AG09309 (cell line): Measurements from ENCODE around the gene HNRNPUL1.

Experiments used
- DNase-seq: peaks from one replicate; pipeline ENCODE4 v3.0.0-alpha.2; 2010; ENCODE audit warnings: low read depth
- H3K4me3 ChIP-seq: 2 replicates; pipeline ENCODE4 v1.5.1; 2011; ENCODE audit warnings: mild to moderate bottlenecking, low read depth, low read length, moderate library complexity; ENCODE audit not compliant: control insufficient read depth
- TF ChIP-seq, protein P1 (sequence below): IDR thresholded peaks from 2 replicates; pipeline ENCODE4 v1.5.1; 2011; ENCODE audit warnings: mild to moderate bottlenecking, low read depth, low read length, inconsistent platforms; ENCODE audit not compliant: insufficient read depth, control insufficient read depth; ENCODE audit errors: missing control alignments

The HNRNPUL1 gene

GRCh38 chr19:41330481-41330880, 66.3 kb downstream of the HNRNPUL1 start:
- H3K4me3 ChIP-seq = no peak overlapping the region
- TF ChIP-seq, protein P1, sequence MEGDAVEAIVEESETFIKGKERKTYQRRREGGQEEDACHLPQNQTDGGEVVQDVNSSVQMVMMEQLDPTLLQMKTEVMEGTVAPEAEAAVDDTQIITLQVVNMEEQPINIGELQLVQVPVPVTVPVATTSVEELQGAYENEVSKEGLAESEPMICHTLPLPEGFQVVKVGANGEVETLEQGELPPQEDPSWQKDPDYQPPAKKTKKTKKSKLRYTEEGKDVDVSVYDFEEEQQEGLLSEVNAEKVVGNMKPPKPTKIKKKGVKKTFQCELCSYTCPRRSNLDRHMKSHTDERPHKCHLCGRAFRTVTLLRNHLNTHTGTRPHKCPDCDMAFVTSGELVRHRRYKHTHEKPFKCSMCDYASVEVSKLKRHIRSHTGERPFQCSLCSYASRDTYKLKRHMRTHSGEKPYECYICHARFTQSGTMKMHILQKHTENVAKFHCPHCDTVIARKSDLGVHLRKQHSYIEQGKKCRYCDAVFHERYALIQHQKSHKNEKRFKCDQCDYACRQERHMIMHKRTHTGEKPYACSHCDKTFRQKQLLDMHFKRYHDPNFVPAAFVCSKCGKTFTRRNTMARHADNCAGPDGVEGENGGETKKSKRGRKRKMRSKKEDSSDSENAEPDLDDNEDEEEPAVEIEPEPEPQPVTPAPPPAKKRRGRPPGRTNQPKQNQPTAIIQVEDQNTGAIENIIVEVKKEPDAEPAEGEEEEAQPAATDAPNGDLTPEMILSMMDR = no peak
- DNase-seq = no peak

DNA sequence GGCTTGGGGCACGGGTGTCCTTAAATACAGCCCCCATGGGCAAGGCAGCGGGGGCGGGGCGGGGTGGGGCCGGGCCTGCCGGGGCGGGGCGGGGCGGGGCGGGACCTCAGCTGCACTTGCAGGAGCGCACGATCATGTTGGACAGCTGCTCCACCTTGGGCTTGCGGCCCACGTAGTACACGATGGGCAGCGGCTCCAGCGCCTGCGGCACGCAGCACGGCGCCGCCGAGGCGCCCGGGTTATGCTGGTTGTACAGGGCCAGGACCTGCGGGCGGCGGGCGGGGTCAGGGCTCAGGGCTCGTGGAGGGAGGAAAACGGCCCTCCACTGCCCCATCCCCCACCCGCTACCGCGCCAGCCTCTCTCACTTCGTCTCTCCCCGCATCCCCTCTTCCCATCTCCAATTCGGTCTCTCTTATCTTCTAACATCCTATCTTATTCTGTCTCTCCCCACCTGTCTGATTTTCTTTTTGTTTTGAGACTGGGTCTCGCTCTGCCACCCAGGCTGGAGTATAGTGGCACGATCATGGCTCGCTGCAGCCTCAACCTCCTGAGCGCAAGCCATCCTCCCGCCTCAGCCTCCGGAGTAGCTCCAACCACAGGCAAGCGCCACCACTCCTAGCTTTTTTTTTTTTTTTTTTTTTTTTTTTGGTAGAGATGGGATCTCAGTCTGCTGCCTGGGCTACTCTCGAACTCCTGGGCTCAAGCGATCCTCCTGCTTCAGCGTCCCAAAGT, 66.9 kb downstream of the HNRNPUL1 start:
- TF ChIP-seq, protein P1 = no peak
- no peak for DNase-seq
- no peak overlapping the region for H3K4me3 ChIP-seq

GRCh38 chr19:41332000-41332399, 67.8 kb downstream of the HNRNPUL1 start:
- H3K4me3 ChIP-seq = no peak overlapping the region
- no peak for DNase-seq
- TF ChIP-seq, protein P1 = no peak

DNA sequence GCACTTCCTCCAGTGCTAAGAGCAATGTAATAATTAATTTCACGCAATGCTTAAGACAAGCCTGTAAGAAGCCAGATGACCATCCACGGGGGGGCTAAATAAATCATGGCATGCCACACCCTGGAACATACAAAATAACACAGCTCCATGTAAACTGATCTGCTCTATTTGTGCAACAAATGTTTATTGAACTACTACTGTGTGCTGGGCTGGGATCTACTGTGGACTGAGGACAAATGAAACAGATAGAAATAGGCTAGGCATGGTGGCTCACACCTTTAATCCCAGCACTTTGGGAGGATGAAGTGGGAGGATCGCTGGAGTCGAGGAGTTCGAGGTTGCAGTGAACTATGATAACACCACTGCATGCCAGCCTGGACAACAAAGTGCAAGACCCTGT, 68.3 kb downstream of the HNRNPUL1 start:
- TF ChIP-seq, protein P1 = no peak
- DNase-seq = no peak

GRCh38 chr19:41334793-41335192, 70.6 kb downstream of the HNRNPUL1 start:
- H3K4me3 ChIP-seq = no peak overlapping the region
- TF ChIP-seq, protein P1 = no peak
- no peak for DNase-seq

More for the DNA sequence above, 68.3 kb downstream of the HNRNPUL1 start:
- H3K4me3 ChIP-seq = no peak overlapping the region

GRCh38 chr19:41335467-41335866, 71.3 kb downstream of the HNRNPUL1 start:
- H3K4me3 ChIP-seq = no peak overlapping the region
- DNase-seq = no peak
- TF ChIP-seq, protein P1 = no peak
